ENCODE results near the gene CACNB4.

The CACNB4 gene

DNA sequence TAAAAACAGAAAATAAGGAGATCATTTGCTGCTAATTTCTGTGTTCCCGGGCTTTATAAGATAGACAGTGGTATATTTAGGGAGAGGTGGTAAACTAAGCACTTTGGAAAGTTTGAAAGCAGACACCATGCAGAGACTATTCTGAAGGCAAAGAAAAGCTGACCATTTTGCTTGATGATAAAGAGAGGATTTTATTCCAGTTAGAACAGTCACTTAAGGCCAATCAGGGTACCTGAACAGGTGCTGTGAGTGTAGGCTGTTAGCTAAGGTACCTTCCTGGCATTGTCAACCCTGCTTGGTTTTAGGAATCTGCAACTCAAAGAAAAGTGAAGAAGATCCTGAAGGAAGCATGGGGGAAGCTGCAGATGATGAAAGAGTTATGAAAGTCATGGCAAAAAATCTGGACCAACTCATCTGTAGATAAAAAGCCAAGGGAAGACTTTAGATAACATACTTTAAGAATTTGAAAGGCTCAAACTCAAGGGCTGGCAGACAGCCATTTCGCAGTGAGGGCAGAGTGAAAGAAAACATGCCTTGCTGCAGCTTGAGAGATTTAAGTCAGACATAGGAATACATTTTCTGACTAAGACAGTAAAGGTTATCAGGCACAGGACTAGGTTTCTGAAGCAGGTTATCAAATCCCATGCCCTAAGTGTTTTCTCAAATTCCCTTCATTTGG, 190.5 kb downstream of the CACNB4 start:
- Histone ChIP-seq H3K27me3 (ENCODE audit: insufficient read depth, poor library complexity, severe bottlenecking) (no peaks in the 10 kb centered on the region), H3K4me3 (replicated peaks; ENCODE audit: insufficient read depth, low read length) (no peak overlapping the region), H3K27ac (replicated peaks) (no peak overlapping the region)
- TF ChIP-seq SPI1 (IDR thresholded peaks at IDR 0.05; ENCODE audit: borderline replicate concordance, low read depth) (no peak), POLR2AphosphoS5 (IDR thresholded peaks at IDR 0.05; ENCODE audit: low read depth) (no peak), GABPA (IDR thresholded peaks at IDR 0.05; ENCODE audit: low read depth) (no peak)
- TF ChIP-seq, protein P1, sequence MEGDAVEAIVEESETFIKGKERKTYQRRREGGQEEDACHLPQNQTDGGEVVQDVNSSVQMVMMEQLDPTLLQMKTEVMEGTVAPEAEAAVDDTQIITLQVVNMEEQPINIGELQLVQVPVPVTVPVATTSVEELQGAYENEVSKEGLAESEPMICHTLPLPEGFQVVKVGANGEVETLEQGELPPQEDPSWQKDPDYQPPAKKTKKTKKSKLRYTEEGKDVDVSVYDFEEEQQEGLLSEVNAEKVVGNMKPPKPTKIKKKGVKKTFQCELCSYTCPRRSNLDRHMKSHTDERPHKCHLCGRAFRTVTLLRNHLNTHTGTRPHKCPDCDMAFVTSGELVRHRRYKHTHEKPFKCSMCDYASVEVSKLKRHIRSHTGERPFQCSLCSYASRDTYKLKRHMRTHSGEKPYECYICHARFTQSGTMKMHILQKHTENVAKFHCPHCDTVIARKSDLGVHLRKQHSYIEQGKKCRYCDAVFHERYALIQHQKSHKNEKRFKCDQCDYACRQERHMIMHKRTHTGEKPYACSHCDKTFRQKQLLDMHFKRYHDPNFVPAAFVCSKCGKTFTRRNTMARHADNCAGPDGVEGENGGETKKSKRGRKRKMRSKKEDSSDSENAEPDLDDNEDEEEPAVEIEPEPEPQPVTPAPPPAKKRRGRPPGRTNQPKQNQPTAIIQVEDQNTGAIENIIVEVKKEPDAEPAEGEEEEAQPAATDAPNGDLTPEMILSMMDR (IDR thresholded peaks at IDR 0.05; ENCODE audit: insufficient read depth, low read length) = no peak
- TF ChIP-seq, protein P2, sequence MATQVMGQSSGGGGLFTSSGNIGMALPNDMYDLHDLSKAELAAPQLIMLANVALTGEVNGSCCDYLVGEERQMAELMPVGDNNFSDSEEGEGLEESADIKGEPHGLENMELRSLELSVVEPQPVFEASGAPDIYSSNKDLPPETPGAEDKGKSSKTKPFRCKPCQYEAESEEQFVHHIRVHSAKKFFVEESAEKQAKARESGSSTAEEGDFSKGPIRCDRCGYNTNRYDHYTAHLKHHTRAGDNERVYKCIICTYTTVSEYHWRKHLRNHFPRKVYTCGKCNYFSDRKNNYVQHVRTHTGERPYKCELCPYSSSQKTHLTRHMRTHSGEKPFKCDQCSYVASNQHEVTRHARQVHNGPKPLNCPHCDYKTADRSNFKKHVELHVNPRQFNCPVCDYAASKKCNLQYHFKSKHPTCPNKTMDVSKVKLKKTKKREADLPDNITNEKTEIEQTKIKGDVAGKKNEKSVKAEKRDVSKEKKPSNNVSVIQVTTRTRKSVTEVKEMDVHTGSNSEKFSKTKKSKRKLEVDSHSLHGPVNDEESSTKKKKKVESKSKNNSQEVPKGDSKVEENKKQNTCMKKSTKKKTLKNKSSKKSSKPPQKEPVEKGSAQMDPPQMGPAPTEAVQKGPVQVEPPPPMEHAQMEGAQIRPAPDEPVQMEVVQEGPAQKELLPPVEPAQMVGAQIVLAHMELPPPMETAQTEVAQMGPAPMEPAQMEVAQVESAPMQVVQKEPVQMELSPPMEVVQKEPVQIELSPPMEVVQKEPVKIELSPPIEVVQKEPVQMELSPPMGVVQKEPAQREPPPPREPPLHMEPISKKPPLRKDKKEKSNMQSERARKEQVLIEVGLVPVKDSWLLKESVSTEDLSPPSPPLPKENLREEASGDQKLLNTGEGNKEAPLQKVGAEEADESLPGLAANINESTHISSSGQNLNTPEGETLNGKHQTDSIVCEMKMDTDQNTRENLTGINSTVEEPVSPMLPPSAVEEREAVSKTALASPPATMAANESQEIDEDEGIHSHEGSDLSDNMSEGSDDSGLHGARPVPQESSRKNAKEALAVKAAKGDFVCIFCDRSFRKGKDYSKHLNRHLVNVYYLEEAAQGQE (IDR thresholded peaks at IDR 0.05; ENCODE audit: insufficient replicate concordance, low read depth) = no peak
- no peak for DNase-seq (ENCODE audit: low read depth in 1 of 2, low spot score in 1 of 2)

DNA sequence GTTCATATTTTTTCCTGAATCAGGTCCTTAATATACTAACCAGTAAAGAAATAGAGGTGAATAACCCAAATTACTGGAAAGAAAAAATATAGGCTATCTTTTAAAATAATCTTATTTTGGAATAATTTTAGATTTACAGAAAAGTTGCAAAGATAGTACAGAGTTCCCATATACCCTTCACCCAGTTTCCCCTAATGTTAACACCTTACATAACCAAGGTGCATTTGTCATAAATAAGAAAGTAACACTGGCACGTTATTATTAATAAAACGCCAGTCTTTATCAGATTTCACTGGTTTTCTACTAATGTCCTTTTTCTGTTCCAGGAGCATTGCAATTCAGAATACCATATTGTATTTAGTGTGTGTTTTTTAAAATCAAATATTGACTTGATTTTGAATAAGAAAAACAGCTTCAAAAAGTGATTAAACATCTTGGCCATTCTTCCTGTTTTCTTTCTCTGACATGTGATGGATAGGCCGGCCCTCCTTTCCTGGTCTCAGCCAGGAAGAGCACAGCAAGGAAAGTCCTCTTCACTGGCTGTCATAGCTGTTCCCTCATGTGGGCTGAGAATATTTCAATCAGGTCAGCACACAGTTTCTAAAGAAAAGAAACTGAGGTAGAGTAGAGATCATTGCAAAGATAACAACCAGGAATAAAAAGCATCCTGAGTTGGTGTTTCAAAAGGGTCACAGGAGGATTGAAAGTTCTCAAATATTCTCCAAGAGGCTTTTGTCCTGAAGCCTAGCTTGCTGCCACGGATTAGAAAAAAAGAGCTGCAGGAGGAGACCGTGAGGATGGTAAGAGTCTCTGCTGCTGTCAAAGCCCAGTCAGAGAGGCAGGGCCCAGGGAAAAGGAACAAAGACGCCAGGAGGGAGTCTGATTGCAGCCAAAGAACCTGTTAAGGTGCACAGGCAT, 191.3 kb downstream of the CACNB4 start:
- TF ChIP-seq, protein P2 (IDR thresholded peaks at IDR 0.05; ENCODE audit: insufficient replicate concordance, low read depth) = no peak
- TF ChIP-seq SPI1 (IDR thresholded peaks at IDR 0.05; ENCODE audit: borderline replicate concordance, low read depth) = no peak
- no peak for TF ChIP-seq GABPA (IDR thresholded peaks at IDR 0.05; ENCODE audit: low read depth)
- TF ChIP-seq, protein P1 (IDR thresholded peaks at IDR 0.05; ENCODE audit: insufficient read depth, low read length) = no peak
- no peak for TF ChIP-seq POLR2AphosphoS5 (IDR thresholded peaks at IDR 0.05; ENCODE audit: low read depth)
- no peak overlapping the region for H3K4me3 ChIP-seq (replicated peaks; ENCODE audit: insufficient read depth, low read length)
- H3K27me3 ChIP-seq (ENCODE audit: insufficient read depth, poor library complexity, severe bottlenecking) = no peaks in the 10 kb centered on the region
- H3K27ac ChIP-seq (replicated peaks) = no peak overlapping the region
- DNase-seq (ENCODE audit: low read depth in 1 of 2, low spot score in 1 of 2) = no peak

DNA sequence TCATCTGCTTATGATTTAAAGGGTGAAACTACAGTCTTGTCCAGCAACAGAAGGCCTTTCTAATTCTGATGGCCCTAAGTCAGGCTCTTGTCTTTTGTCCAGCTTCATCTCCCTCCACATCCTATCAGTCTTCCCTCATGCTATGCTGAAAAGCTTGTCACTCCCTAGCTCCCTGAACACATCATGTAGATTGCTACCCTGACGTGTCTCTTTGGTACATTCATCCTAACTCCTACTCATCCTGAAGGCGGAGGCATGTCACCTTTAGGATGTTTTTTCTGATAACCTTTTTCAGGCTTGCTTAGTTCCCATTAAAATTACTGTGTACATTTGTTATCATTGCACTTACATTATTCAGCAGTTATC, 192.2 kb downstream of the CACNB4 start:
- no peak for DNase-seq (ENCODE audit: low read depth in 1 of 2, low spot score in 1 of 2)
- Histone ChIP-seq H3K4me3 (replicated peaks; ENCODE audit: insufficient read depth, low read length) (no peak overlapping the region), H3K27me3 (ENCODE audit: insufficient read depth, poor library complexity, severe bottlenecking) (no peaks in the 10 kb centered on the region), H3K27ac (replicated peaks) (no peak overlapping the region)
- TF ChIP-seq SPI1 (IDR thresholded peaks at IDR 0.05; ENCODE audit: borderline replicate concordance, low read depth) (no peak), GABPA (IDR thresholded peaks at IDR 0.05; ENCODE audit: low read depth) (no peak), POLR2AphosphoS5 (IDR thresholded peaks at IDR 0.05; ENCODE audit: low read depth) (no peak)
- TF ChIP-seq, protein P2 (IDR thresholded peaks at IDR 0.05; ENCODE audit: insufficient replicate concordance, low read depth) = no peak
- TF ChIP-seq, protein P1 (IDR thresholded peaks at IDR 0.05; ENCODE audit: insufficient read depth, low read length) = no peak
